GM12891 (cell line): ENCODE measurements around the gene NKX2-3.

Source experiments
- POLR2A ChIP-seq: IDR thresholded peaks from 2 replicates; pipeline ENCODE4 v1.6.1; 2011; ENCODE audit warnings: low read depth, low read length, control low read depth
- POLR2AphosphoS5 ChIP-seq: IDR thresholded peaks from 2 replicates; pipeline ENCODE4 v1.6.1; 2011; ENCODE audit warnings: low read depth, low read length, control low read depth
- POU2F2 ChIP-seq: IDR thresholded peaks from 2 replicates; pipeline ENCODE4 v1.6.1; 2011; ENCODE audit warnings: low read depth, mild to moderate bottlenecking, control low read depth, low read length, moderate library complexity
- SPI1 ChIP-seq: IDR thresholded peaks from 2 replicates; pipeline ENCODE4 v1.6.1; 2011; ENCODE audit warnings: low read depth, low read length, control low read depth
- TAF1 ChIP-seq: IDR thresholded peaks from 2 replicates; pipeline ENCODE4 v1.6.1; 2011; ENCODE audit warnings: low read depth, low read length, control low read depth

DNA sequence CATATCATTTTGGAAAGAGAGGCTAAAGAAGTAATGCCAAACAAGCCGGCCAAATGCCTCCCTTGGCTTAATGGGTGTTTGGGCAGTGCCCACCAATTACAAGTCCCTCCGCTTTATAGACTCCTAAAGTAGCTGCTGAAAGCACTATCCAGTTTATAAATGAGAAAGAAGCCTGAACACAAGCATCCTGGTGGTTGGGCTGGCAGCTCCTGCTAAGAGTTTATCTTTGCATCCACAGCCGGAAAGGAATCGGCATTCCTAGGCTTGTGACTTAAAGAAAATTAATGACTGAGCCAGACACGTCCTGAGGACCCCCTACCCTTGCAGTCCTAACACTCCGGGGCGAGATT lies 13.1 kb upstream of the NKX2-3 start:
- TF ChIP-seq POLR2AphosphoS5: no peak
- TF ChIP-seq TAF1: no peak
- TF ChIP-seq POLR2A: no peak
- no peak for TF ChIP-seq POU2F2
- TF ChIP-seq SPI1: no peak
